OCI-LY7 (cell line): ENCODE measurements around the gene HTRA2.

Source experiments
- CTCF ChIP-seq: fragments of 200-600 bp; sonication (generic); conservative IDR thresholded peaks from 2 replicates; pipeline ENCODE4 v1.5.1; 2014; ENCODE audit warnings: mild to moderate bottlenecking, antibody characterized with exemption, low read length, moderate library complexity, mixed read lengths
- EZH2phosphoT487 ChIP-seq: fragments of 200-600 bp; sonication (generic); IDR thresholded peaks from 2 replicates; pipeline ENCODE4 v1.6.1; 2018; ENCODE audit warnings: low read depth, borderline replicate concordance, mild to moderate bottlenecking, mixed run types, antibody characterized with exemption, low read length, moderate library complexity, mixed read lengths

GRCh38 chr2:74507145-74507925 lies 22.4 kb upstream of the HTRA2 start, which contains the start of gene PCGF1:
- TF ChIP-seq CTCF = peak; percentile 76
- TF ChIP-seq EZH2phosphoT487 = no peak
